ENCODE results near the gene NPAS3.

Gene NPAS3

GRCh38 chr14:32941668-32942065, 3.0 kb downstream of the NPAS3 start:
- TF ChIP-seq CTCF (conservative IDR thresholded peaks at IDR 0.05), result no peak
- H3K27ac ChIP-seq, result no peak overlapping the region

- no peak overlapping the region for H3K27ac ChIP-seq
- no peak for TF ChIP-seq CTCF (conservative IDR thresholded peaks at IDR 0.05)
Observed at GRCh38 chr14:32947081-32947480, 8.4 kb downstream of the NPAS3 start.

GRCh38 chr14:32947792-32948191, 9.1 kb downstream of the NPAS3 start:
- no peak for TF ChIP-seq CTCF (conservative IDR thresholded peaks at IDR 0.05)
- no peak overlapping the region for H3K27ac ChIP-seq

GRCh38 chr14:32950584-32950983, 11.9 kb downstream of the NPAS3 start:
- no peak for TF ChIP-seq CTCF (conservative IDR thresholded peaks at IDR 0.05)
- no peak overlapping the region for H3K27ac ChIP-seq

- H3K27ac ChIP-seq, result no peak overlapping the region
- no peak for TF ChIP-seq CTCF (conservative IDR thresholded peaks at IDR 0.05)
Observed at GRCh38 chr14:32967421-32967820, 28.7 kb downstream of the NPAS3 start.

- TF ChIP-seq CTCF (conservative IDR thresholded peaks at IDR 0.05), result no peak
- H3K27ac ChIP-seq, result no peak overlapping the region
Observed at GRCh38 chr14:32968972-32969544, 30.4 kb downstream of the NPAS3 start.

GRCh38 chr14:32977913-32978312, 39.2 kb downstream of the NPAS3 start:
- H3K27ac ChIP-seq, result no peak overlapping the region
- no peak for TF ChIP-seq CTCF (conservative IDR thresholded peaks at IDR 0.05)

All from VCaP (cell line).